Measurements from ENCODE around the gene TBPL1.

Gene TBPL1

GRCh38 chr6:133986942-133987341 is 33.9 kb downstream of the TBPL1 start:
- no peak for DNase-seq (ENCODE audit: low read depth, low spot score)
- H3K4me3 ChIP-seq (ENCODE audit: low read depth, low read length) = no peak overlapping the region
- POLR2A ChIA-PET = interaction anchor here (0.6 kb wide), 1 partner anchor 14 kb away, joined by 4 read pairs; no protein-coding TSS in a partner anchor
- CTCF ChIA-PET = interaction anchor here (0.6 to 11.4 kb wide), 4 partner anchors 11 to 123 kb away, joined by 3 to 117 read pairs (median 25); no protein-coding TSS in a partner anchor
- TF ChIP-seq CTCF (IDR thresholded peaks at IDR 0.05; ENCODE audit: insufficient read depth, low read length, missing control alignments) = no peak

GRCh38 chr6:133989525-133989924 is 36.5 kb downstream of the TBPL1 start:
- DNase-seq (ENCODE audit: low read depth, low spot score) = no peak
- no peak overlapping the region for H3K4me3 ChIP-seq (ENCODE audit: low read depth, low read length)
- ChIA-PET CTCF (interaction anchor here (0.8 to 11.4 kb wide), 4 partner anchors 13 to 108 kb away, joined by 3 to 117 read pairs (median 24); no protein-coding TSS in a partner anchor), POLR2A (no interaction called here)
- TF ChIP-seq CTCF (IDR thresholded peaks at IDR 0.05; ENCODE audit: insufficient read depth, low read length, missing control alignments) = no peak

GRCh38 chr6:133990321-133990720 is 37.3 kb downstream of the TBPL1 start:
- no peak for TF ChIP-seq CTCF (IDR thresholded peaks at IDR 0.05; ENCODE audit: insufficient read depth, low read length, missing control alignments)
- ChIA-PET CTCF (interaction anchor here (1.2 to 11.4 kb wide), 8 partner anchors 14 to 133 kb away, joined by 3 to 117 read pairs (median 4); no protein-coding TSS in a partner anchor), POLR2A (interaction anchor here (0.7 to 1.9 kb wide), 4 partner anchors 11 to 70 kb away, joined by 4 to 5 read pairs (median 4); no protein-coding TSS in a partner anchor)
- DNase-seq (ENCODE audit: low read depth, low spot score) = no peak
- H3K4me3 ChIP-seq (ENCODE audit: low read depth, low read length) = no peak overlapping the region

- CTCF ChIA-PET = interaction anchor here (0.7 to 11.4 kb wide), 12 partner anchors 9 to 132 kb away, joined by 3 to 117 read pairs (median 4); no protein-coding TSS in a partner anchor
Observed at GRCh38 chr6:133991096-133991593, 38.1 kb downstream of the TBPL1 start.

GRCh38 chr6:133992992-133993680 is 40.1 kb downstream of the TBPL1 start:
- TF ChIP-seq CTCF (IDR thresholded peaks at IDR 0.05; ENCODE audit: insufficient read depth, low read length, missing control alignments) = no peak
- ChIA-PET POLR2A (no interaction called here), CTCF (interaction anchor here (7.1 to 11.4 kb wide), 2 partner anchors 17 to 71 kb away, joined by 45 to 117 read pairs; no protein-coding TSS in a partner anchor)
- H3K4me3 ChIP-seq (ENCODE audit: low read depth, low read length) = no peak overlapping the region
- no peak for DNase-seq (ENCODE audit: low read depth, low spot score)

More at GRCh38 chr6:133991096-133991593, 38.1 kb downstream of the TBPL1 start:
- POLR2A ChIA-PET = interaction anchor here (0.7 to 1.9 kb wide), 6 partner anchors 12 to 1038 kb away, joined by 3 to 6 read pairs (median 4); partner anchors contain the start of gene SLC2A12
- peak; percentile 92 for DNase-seq (ENCODE audit: low read depth, low spot score)
- no peak for TF ChIP-seq CTCF (IDR thresholded peaks at IDR 0.05; ENCODE audit: insufficient read depth, low read length, missing control alignments)
- no peak overlapping the region for H3K4me3 ChIP-seq (ENCODE audit: low read depth, low read length)

- no peak for DNase-seq (ENCODE audit: low read depth, low spot score)
- no peak for TF ChIP-seq CTCF (IDR thresholded peaks at IDR 0.05; ENCODE audit: insufficient read depth, low read length, missing control alignments)
- ChIA-PET POLR2A (no interaction called here), CTCF (interaction anchor here (1.3 to 2.1 kb wide), 2 partner anchors 22 to 57 kb away, joined by 3 to 8 read pairs; partner anchors contain the start of gene SLC2A12)
- no peak overlapping the region for H3K4me3 ChIP-seq (ENCODE audit: low read depth, low read length)
Observed at GRCh38 chr6:133995296-133995695, 42.3 kb downstream of the TBPL1 start.
